IPS DF 4.7 (cell line): Measurements from ENCODE around the gene IKZF3.
"Not testable (repeated sequence)": the region's sequence is repeated elsewhere in the genome, so short reads cannot be mapped to it uniquely, and the experiment has no call there.

Source experiments
- DNase-seq: peaks from one replicate; pipeline ENCODE4 v3.0.0-alpha.2; 2013; ENCODE audit warnings: low spot score; ENCODE audit errors: extremely low read depth

The IKZF3 gene

GRCh38 chr17:39722104-39722503, 142.0 kb downstream of the IKZF3 start:
- DNase-seq = no peak

GRCh38 chr17:39719563-39720355, 144.4 kb downstream of the IKZF3 start:
- DNase-seq = no peak

GRCh38 chr17:39717660-39718059, 146.5 kb downstream of the IKZF3 start:
- no peak for DNase-seq

- no peak for DNase-seq
Observed at GRCh38 chr17:39716879-39717536, 147.1 kb downstream of the IKZF3 start.

GRCh38 chr17:39716073-39716818, 147.9 kb downstream of the IKZF3 start:
- no peak for DNase-seq

- DNase-seq = no peak
Observed at GRCh38 chr17:39715375-39716072, 148.6 kb downstream of the IKZF3 start.

- no peak for DNase-seq
Observed at GRCh38 chr17:39714234-39714633, 149.9 kb downstream of the IKZF3 start.

DNA sequence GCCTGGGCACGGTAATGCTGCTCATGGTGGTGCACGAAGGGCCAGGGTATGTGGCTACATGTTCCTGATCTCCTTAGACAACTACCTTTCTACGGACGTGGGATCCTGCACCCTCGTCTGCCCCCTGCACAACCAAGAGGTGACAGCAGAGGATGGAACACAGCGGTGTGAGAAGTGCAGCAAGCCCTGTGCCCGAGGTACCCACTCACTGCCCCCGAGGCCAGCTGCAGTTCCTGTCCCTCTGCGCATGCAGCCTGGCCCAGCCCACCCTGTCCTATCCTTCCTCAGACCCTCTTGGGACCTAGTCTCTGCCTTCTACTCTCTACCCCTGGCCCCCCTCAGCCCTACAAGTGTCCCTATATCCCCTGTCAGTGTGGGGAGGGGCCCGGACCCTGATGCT, 152.3 kb downstream of the IKZF3 start:
- no peak for DNase-seq

- not testable (repeated sequence) for DNase-seq
Observed at GRCh38 chr17:39711071-39711470, 153.0 kb downstream of the IKZF3 start.

- DNase-seq = no peak
Observed at GRCh38 chr17:39709998-39710964, 153.8 kb downstream of the IKZF3 start.

DNA sequence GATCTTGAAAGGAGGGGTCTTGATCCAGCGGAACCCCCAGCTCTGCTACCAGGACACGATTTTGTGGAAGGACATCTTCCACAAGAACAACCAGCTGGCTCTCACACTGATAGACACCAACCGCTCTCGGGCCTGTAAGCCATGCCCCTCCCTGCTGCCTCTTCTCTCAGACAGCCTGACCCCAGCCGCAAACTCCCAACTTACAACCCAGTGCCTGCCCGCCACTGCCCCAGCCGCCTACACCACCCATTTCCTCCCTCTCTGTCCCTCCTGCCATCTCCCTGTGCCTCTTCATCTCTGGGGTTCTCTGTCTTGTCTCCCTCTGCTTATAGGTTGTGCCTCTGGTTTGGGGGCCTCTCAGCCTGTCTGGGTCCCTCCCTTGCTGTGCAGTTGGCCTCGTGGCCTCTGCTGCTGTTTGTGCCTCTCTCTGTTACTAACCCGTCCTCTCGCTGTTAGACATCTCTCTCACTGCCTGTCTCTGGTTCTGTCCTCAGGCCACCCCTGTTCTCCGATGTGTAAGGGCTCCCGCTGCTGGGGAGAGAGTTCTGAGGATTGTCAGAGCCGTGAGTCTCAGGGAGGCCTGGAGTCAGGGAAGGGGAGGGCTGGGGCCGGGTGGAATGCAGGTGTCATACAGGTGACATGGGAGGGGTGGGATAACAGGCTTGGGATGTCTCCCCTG, 154.7 kb downstream of the IKZF3 start:
- no peak for DNase-seq
